Mucosa of descending colon (tissue), 3 donors: ENCODE results near the gene FAM217B. TPM values are rescaled to one million over a fixed set of nuclear protein-coding genes. Genes with fewer than 3 reads are reported as not detected.

Source experiments
- ATAC-seq: fragments of 200-7000 bp; cut with Tn5 transposase; one replicate; pipeline ENCODE4 v1.9.1; 2020; ENCODE audit warnings: mild to moderate bottlenecking, moderate library complexity
- DNase-seq, 3 donors: peaks; one replicate each; pipeline ENCODE4 v3.0.0-alpha.2; 2020
- H3K36me3 ChIP-seq: fragments of 200-600 bp; one replicate; pipeline ENCODE4 v1.8.0; 2021; ENCODE audit warnings: low read depth, mild to moderate bottlenecking
- H3K4me1 ChIP-seq: fragments of 200-600 bp; one replicate; pipeline ENCODE4 v1.8.0; 2021; ENCODE audit warnings: low read depth, mild to moderate bottlenecking
- H3K4me3 ChIP-seq: fragments of 200-600 bp; one replicate; pipeline ENCODE4 v1.8.0; 2021; ENCODE audit warnings: mild to moderate bottlenecking
- H3K9me3 ChIP-seq: fragments of 200-600 bp; one replicate; pipeline ENCODE4 v1.8.0; 2021; ENCODE audit warnings: mild to moderate bottlenecking
- CTCF ChIP-seq: fragments of 200-600 bp; IDR thresholded peaks from one replicate; pipeline ENCODE4 v1.8.0; 2022; ENCODE audit warnings: antibody characterized with exemption, mild to moderate bottlenecking
- intact Hi-C, 2 donors: fragments of 100-400 bp; cut with DNase I in 1 of 2; cut with micrococcal nuclease in 1 of 2; formaldehyde crosslinking; loops; one replicate each; pipeline versions ENCODE4 v1.11.0 to v1.11.1; 2022; cut with DNase I, micrococcal nuclease
- total RNA-seq, 3 donors: library from RNA; stranded (reverse); fragmentation: NEBNext Ultra II Directional in 2 of 3; extraction: Animal tissue kit (Norgen Biotek cat#: 25700) in 2 of 3; gene quantifications; one replicate each; pipeline versions ENCODE4 v1.2.1 to v1.2.4, GENCODE V29; 2021 to 2023
- donor health status: DM: no; HTN: no; CAD: no; lungs with moderate emphysema.
- donor health status: DM: no; HTN: no; CAD: no.
- donor health status: DM: no; HTN: yes; CAD: no.

Gene FAM217B
- total RNA-seq, 3 donors from 2014 or later = 8.2 to 19.0 (median 9.8) TPM

GRCh38 chr20:59908855-59909254 lies 31.3 kb upstream of the FAM217B start:
- Histone ChIP-seq H3K4me1 (no peaks in the 10 kb centered on the region), H3K36me3 (no peaks in the 10 kb centered on the region), H3K9me3 (no peaks in the 10 kb centered on the region), H3K4me3 (no peak overlapping the region)
- DNase-seq = no peak
- TF ChIP-seq CTCF = no peak
- no peak for ATAC-seq
- intact Hi-C loops = no loop called here

GRCh38 chr20:59911041-59911440 lies 29.1 kb upstream of the FAM217B start:
- intact Hi-C loops = no loop called here
- no peak for ATAC-seq
- no peak for TF ChIP-seq CTCF

GRCh38 chr20:59912609-59913008 lies 27.6 kb upstream of the FAM217B start:
- ATAC-seq (no peak), DNase-seq (no peak)
- intact Hi-C loops = no loop called here
- H3K36me3 ChIP-seq = no peaks in the 10 kb centered on the region
- no peaks in the 10 kb centered on the region for H3K4me1 ChIP-seq
- TF ChIP-seq CTCF = no peak
- no peak overlapping the region for H3K4me3 ChIP-seq
- H3K9me3 ChIP-seq = no peaks in the 10 kb centered on the region

More at GRCh38 chr20:59911041-59911440, 29.1 kb upstream of the FAM217B start:
- Histone ChIP-seq H3K4me1 (no peaks in the 10 kb centered on the region), H3K4me3 (no peak overlapping the region), H3K36me3 (no peaks in the 10 kb centered on the region), H3K9me3 (no peaks in the 10 kb centered on the region)
- no peak for DNase-seq

GRCh38 chr20:59920944-59921343 lies 19.2 kb upstream of the FAM217B start:
- intact Hi-C loops = no loop called here
- Histone ChIP-seq H3K4me1 (peaks cover 8% of the 10 kb centered on the region), H3K36me3 (no peaks in the 10 kb centered on the region), H3K9me3 (no peaks in the 10 kb centered on the region), H3K4me3 (no peak overlapping the region)
- ATAC-seq (no peak), DNase-seq (no peak)
- no peak for TF ChIP-seq CTCF

GRCh38 chr20:59923514-59923913 lies 16.7 kb upstream of the FAM217B start:
- no peak for TF ChIP-seq CTCF
- no peak for DNase-seq
- intact Hi-C loops = no loop called here
- Histone ChIP-seq H3K4me1 (peaks cover 8% of the 10 kb centered on the region), H3K9me3 (no peaks in the 10 kb centered on the region), H3K4me3 (no peak overlapping the region), H3K36me3 (no peaks in the 10 kb centered on the region)
- no peak for ATAC-seq

- Histone ChIP-seq H3K36me3 (no peaks in the 10 kb centered on the region), H3K9me3 (no peaks in the 10 kb centered on the region), H3K4me3 (no peak overlapping the region), H3K4me1 (peaks cover 8% of the 10 kb centered on the region)
- intact Hi-C loops = no loop called here
- no peak for TF ChIP-seq CTCF
- no peak for DNase-seq
- ATAC-seq = no peak
Observed at GRCh38 chr20:59925359-59925758, 14.8 kb upstream of the FAM217B start.
